HEK293 (cell line): ENCODE measurements around the gene ABHD14A.

ENCODE experiments used
- ZNF510 ChIP-seq: fragments of 450-650 bp; formaldehyde crosslinking; IDR thresholded peaks from 2 replicates; pipeline ENCODE4 v1.5.1; 2018; ENCODE audit warnings: mild to moderate bottlenecking, missing genetic modification characterization, missing biosample characterization; ENCODE audit not compliant: insufficient replicate concordance
- ZNF670 ChIP-seq: fragments of 450-650 bp; formaldehyde crosslinking; IDR thresholded peaks from 2 replicates; pipeline ENCODE4 v1.5.1; 2016; ENCODE audit warnings: missing biosample characterization, missing genetic modification characterization, low read depth
- ZNF747 ChIP-seq: fragments of 450-650 bp; formaldehyde crosslinking; IDR thresholded peaks from 2 replicates; pipeline ENCODE4 v1.5.1; 2016; ENCODE audit warnings: missing biosample characterization, missing genetic modification characterization
- TF ChIP-seq, protein P1 (sequence below): fragments of 450-650 bp; formaldehyde crosslinking; IDR thresholded peaks from 2 replicates; pipeline ENCODE4 v1.5.1; 2016; ENCODE audit warnings: missing biosample characterization, missing genetic modification characterization
- TF ChIP-seq, protein P2 (sequence below): fragments of 450-650 bp; formaldehyde crosslinking; IDR thresholded peaks from 2 replicates; pipeline ENCODE4 v1.5.1; 2016; ENCODE audit warnings: missing biosample characterization, missing genetic modification characterization
- TF ChIP-seq, protein P3 (sequence below): fragments of 450-650 bp; formaldehyde crosslinking; IDR thresholded peaks from 2 replicates; pipeline ENCODE4 v1.5.1; 2016; ENCODE audit warnings: missing biosample characterization, missing genetic modification characterization
- TF ChIP-seq, protein P4 (sequence below): fragments of 450-650 bp; formaldehyde crosslinking; IDR thresholded peaks from 2 replicates; pipeline ENCODE4 v1.5.1; 2016; ENCODE audit warnings: missing biosample characterization, missing genetic modification characterization, borderline replicate concordance
- TF ChIP-seq, protein P5 (sequence below): fragments of 450-650 bp; formaldehyde crosslinking; IDR thresholded peaks from 2 replicates; pipeline ENCODE4 v1.5.1; 2016; ENCODE audit warnings: missing biosample characterization, missing genetic modification characterization
- TF ChIP-seq, protein P6 (sequence below): fragments of 450-650 bp; formaldehyde crosslinking; IDR thresholded peaks from 2 replicates; pipeline ENCODE4 v1.5.1; 2016; ENCODE audit warnings: missing biosample characterization, missing genetic modification characterization
- TF ChIP-seq, protein P7 (sequence below): fragments of 450-650 bp; IDR thresholded peaks from 2 replicates; pipeline ENCODE4 v1.5.1; 2018; ENCODE audit warnings: missing biosample characterization, mild to moderate bottlenecking, missing genetic modification characterization

DNA sequence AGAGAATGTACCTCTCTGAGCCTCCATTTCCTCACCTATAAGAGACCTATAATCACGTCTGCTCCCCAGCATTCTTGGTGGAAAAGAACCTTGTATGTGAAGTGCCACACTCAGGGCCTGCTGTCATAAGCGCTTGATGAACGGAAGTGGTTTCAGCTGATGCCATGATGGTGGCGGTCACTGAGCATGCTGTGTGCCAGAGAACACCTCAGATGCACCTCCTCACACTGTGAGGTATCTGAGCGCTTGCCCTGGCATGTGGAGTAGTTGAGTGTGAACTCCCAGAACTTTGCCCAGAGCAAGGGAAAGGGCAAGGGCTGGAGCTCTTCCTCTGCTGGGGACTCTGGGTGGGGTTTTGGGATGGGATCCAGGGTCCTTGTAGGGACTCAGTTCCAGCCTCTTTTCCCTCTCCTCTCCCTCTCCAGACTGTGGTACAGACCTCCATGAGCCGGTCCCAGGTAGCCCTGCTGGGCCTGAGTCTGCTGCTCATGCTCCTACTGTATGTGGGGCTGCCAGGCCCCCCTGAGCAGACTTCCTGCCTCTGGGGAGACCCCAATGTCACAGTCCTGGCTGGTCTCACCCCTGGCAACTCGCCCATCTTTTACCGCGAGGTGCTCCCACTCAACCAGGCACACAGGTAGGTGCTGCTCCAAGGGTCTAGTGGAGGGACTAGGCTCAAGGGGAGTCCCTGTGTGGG lies 2.7 kb downstream of the ABHD14A start:
- TF ChIP-seq, protein P1, sequence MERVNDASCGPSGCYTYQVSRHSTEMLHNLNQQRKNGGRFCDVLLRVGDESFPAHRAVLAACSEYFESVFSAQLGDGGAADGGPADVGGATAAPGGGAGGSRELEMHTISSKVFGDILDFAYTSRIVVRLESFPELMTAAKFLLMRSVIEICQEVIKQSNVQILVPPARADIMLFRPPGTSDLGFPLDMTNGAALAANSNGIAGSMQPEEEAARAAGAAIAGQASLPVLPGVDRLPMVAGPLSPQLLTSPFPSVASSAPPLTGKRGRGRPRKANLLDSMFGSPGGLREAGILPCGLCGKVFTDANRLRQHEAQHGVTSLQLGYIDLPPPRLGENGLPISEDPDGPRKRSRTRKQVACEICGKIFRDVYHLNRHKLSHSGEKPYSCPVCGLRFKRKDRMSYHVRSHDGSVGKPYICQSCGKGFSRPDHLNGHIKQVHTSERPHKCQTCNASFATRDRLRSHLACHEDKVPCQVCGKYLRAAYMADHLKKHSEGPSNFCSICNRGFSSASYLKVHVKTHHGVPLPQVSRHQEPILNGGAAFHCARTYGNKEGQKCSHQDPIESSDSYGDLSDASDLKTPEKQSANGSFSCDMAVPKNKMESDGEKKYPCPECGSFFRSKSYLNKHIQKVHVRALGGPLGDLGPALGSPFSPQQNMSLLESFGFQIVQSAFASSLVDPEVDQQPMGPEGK (tag by site-specific recombination), result no peak
- TF ChIP-seq ZNF510 (tag by site-specific recombination) (no peak), ZNF747 (tag by site-specific recombination) (no peak), ZNF670 (tag by site-specific recombination) (no peak)
- TF ChIP-seq, protein P2, sequence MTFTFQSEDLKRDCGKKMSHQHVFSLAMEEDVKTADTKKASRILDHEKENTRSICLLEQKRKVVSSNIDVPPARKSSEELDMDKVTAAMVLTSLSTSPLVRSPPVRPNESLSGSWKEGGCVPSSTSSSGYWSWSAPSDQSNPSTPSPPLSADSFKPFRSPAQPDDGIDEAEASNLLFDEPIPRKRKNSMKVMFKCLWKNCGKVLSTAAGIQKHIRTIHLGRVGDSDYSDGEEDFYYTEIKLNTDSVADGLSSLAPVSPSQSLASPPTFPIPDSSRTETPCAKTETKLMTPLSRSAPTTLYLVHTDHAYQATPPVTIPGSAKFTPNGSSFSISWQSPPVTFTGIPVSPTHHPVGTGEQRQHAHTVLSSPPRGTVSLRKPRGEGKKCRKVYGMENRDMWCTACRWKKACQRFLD (tag by site-specific recombination), result no peak
- TF ChIP-seq, protein P3, sequence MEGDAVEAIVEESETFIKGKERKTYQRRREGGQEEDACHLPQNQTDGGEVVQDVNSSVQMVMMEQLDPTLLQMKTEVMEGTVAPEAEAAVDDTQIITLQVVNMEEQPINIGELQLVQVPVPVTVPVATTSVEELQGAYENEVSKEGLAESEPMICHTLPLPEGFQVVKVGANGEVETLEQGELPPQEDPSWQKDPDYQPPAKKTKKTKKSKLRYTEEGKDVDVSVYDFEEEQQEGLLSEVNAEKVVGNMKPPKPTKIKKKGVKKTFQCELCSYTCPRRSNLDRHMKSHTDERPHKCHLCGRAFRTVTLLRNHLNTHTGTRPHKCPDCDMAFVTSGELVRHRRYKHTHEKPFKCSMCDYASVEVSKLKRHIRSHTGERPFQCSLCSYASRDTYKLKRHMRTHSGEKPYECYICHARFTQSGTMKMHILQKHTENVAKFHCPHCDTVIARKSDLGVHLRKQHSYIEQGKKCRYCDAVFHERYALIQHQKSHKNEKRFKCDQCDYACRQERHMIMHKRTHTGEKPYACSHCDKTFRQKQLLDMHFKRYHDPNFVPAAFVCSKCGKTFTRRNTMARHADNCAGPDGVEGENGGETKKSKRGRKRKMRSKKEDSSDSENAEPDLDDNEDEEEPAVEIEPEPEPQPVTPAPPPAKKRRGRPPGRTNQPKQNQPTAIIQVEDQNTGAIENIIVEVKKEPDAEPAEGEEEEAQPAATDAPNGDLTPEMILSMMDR (tag by site-specific recombination), result no peak
- TF ChIP-seq, protein P4, sequence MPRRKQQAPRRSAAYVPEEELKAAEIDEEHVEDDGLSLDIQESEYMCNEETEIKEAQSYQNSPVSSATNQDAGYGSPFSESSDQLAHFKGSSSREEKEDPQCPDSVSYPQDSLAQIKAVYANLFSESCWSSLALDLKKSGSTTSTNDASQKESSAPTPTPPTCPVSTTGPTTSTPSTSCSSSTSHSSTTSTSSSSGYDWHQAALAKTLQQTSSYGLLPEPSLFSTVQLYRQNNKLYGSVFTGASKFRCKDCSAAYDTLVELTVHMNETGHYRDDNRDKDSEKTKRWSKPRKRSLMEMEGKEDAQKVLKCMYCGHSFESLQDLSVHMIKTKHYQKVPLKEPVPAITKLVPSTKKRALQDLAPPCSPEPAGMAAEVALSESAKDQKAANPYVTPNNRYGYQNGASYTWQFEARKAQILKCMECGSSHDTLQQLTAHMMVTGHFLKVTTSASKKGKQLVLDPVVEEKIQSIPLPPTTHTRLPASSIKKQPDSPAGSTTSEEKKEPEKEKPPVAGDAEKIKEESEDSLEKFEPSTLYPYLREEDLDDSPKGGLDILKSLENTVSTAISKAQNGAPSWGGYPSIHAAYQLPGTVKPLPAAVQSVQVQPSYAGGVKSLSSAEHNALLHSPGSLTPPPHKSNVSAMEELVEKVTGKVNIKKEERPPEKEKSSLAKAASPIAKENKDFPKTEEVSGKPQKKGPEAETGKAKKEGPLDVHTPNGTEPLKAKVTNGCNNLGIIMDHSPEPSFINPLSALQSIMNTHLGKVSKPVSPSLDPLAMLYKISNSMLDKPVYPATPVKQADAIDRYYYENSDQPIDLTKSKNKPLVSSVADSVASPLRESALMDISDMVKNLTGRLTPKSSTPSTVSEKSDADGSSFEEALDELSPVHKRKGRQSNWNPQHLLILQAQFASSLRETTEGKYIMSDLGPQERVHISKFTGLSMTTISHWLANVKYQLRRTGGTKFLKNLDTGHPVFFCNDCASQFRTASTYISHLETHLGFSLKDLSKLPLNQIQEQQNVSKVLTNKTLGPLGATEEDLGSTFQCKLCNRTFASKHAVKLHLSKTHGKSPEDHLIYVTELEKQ, result no peak
- TF ChIP-seq, protein P5, sequence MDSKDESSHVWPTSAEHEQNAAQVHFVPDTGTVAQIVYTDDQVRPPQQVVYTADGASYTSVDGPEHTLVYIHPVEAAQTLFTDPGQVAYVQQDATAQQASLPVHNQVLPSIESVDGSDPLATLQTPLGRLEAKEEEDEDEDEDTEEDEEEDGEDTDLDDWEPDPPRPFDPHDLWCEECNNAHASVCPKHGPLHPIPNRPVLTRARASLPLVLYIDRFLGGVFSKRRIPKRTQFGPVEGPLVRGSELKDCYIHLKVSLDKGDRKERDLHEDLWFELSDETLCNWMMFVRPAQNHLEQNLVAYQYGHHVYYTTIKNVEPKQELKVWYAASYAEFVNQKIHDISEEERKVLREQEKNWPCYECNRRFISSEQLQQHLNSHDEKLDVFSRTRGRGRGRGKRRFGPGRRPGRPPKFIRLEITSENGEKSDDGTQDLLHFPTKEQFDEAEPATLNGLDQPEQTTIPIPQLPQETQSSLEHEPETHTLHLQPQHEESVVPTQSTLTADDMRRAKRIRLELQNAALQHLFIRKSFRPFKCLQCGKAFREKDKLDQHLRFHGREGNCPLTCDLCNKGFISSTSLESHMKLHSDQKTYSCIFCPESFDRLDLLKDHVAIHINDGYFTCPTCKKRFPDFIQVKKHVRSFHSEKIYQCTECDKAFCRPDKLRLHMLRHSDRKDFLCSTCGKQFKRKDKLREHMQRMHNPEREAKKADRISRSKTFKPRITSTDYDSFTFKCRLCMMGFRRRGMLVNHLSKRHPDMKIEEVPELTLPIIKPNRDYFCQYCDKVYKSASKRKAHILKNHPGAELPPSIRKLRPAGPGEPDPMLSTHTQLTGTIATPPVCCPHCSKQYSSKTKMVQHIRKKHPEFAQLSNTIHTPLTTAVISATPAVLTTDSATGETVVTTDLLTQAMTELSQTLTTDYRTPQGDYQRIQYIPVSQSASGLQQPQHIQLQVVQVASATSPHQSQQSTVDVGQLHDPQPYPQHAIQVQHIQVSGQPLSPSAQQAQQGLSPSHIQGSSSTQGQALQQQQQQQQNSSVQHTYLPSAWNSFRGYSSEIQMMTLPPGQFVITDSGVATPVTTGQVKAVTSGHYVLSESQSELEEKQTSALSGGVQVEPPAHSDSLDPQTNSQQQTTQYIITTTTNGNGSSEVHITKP (tag by site-specific recombination), result no peak
- TF ChIP-seq, protein P6, sequence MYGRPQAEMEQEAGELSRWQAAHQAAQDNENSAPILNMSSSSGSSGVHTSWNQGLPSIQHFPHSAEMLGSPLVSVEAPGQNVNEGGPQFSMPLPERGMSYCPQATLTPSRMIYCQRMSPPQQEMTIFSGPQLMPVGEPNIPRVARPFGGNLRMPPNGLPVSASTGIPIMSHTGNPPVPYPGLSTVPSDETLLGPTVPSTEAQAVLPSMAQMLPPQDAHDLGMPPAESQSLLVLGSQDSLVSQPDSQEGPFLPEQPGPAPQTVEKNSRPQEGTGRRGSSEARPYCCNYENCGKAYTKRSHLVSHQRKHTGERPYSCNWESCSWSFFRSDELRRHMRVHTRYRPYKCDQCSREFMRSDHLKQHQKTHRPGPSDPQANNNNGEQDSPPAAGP (tag by site-specific recombination), result no peak
- TF ChIP-seq, protein P7, sequence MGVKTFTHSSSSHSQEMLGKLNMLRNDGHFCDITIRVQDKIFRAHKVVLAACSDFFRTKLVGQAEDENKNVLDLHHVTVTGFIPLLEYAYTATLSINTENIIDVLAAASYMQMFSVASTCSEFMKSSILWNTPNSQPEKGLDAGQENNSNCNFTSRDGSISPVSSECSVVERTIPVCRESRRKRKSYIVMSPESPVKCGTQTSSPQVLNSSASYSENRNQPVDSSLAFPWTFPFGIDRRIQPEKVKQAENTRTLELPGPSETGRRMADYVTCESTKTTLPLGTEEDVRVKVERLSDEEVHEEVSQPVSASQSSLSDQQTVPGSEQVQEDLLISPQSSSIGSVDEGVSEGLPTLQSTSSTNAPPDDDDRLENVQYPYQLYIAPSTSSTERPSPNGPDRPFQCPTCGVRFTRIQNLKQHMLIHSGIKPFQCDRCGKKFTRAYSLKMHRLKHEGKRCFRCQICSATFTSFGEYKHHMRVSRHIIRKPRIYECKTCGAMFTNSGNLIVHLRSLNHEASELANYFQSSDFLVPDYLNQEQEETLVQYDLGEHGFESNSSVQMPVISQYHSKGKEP (tag by site-specific recombination), result no peak
